Hepatocyte (in vitro differentiated cells): ENCODE results near the gene RNF19B. TPM values are rescaled to one million over a fixed set of nuclear protein-coding genes. Genes with fewer than 3 reads are reported as not detected.

Experiments used
- DNase-seq: peaks from one replicate; pipeline ENCODE4 v3.0.0-alpha.2; 2016; ENCODE audit warnings: low spot score
- H2AFZ ChIP-seq: fragments of 200-600 bp; sonication (generic); 2 replicates; pipeline ENCODE4 v1.6.0; 2016; ENCODE audit warnings: antibody characterized with exemption, mild to moderate bottlenecking
- H3K27ac ChIP-seq: fragments of 200-600 bp; sonication (generic); 2 replicates; pipeline ENCODE4 v1.5.1; 2016; ENCODE audit warnings: mild to moderate bottlenecking
- H3K27me3 ChIP-seq: fragments of 200-600 bp; sonication (generic); 2 replicates; pipeline ENCODE4 v1.6.1; 2016
- H3K36me3 ChIP-seq: fragments of 200-600 bp; sonication (generic); replicated peaks from 2 replicates; pipeline ENCODE4 v1.5.1; 2016; ENCODE audit warnings: low read depth; ENCODE audit not compliant: insufficient read depth
- H3K4me1 ChIP-seq: fragments of 200-600 bp; sonication (generic); 2 replicates; pipeline ENCODE4 v1.5.1; 2016; ENCODE audit warnings: mild to moderate bottlenecking, moderate library complexity; ENCODE audit not compliant: insufficient read depth
- H3K4me2 ChIP-seq: fragments of 200-600 bp; sonication (generic); 2 replicates; pipeline ENCODE4 v1.6.0; 2016
- H3K4me3 ChIP-seq: fragments of 200-600 bp; sonication (generic); 2 replicates; pipeline ENCODE4 v1.5.1; 2016; ENCODE audit warnings: mild to moderate bottlenecking
- H3K79me2 ChIP-seq: fragments of 200-600 bp; sonication (generic); 2 replicates; pipeline ENCODE4 v1.6.0; 2017; ENCODE audit warnings: mild to moderate bottlenecking
- H3K9me2 ChIP-seq: fragments of 200-600 bp; sonication (generic); replicated peaks from 2 replicates; pipeline ENCODE4 v1.6.0; 2017; ENCODE audit warnings: mild to moderate bottlenecking; ENCODE audit not compliant: insufficient read depth
- H3K9me3 ChIP-seq: fragments of 200-600 bp; sonication (generic); 2 replicates; pipeline ENCODE4 v1.5.1; 2016; ENCODE audit warnings: low read depth, mild to moderate bottlenecking
- H4K20me1 ChIP-seq: fragments of 200-600 bp; sonication (generic); 2 replicates; pipeline ENCODE4 v1.6.0; 2016; ENCODE audit warnings: mild to moderate bottlenecking; ENCODE audit not compliant: insufficient read depth, poor library complexity, severe bottlenecking
- CTCF ChIP-seq: fragments of 200-600 bp; sonication (generic); IDR thresholded peaks from 2 replicates; pipeline ENCODE4 v1.5.1; 2016; ENCODE audit warnings: antibody characterized with exemption, mild to moderate bottlenecking; ENCODE audit not compliant: poor library complexity
- EZH2 ChIP-seq: fragments of 200-600 bp; sonication (generic); IDR thresholded peaks from 2 replicates; pipeline ENCODE4 v1.6.1; 2016; ENCODE audit warnings: antibody characterized with exemption, mild to moderate bottlenecking, borderline replicate concordance
- EZH2phosphoT487 ChIP-seq: fragments of 200-600 bp; sonication (generic); IDR thresholded peaks from one replicate; pipeline ENCODE4 v1.6.1; 2018; ENCODE audit warnings: antibody characterized with exemption, mild to moderate bottlenecking, low read depth, moderate library complexity; ENCODE audit not compliant: unreplicated experiment, severe bottlenecking
- WGBS: methylation state at CpG from one replicate; pipeline ENCODE4 v1.1.6; 2016; ENCODE audit warnings: low lambda C conversion rate; ENCODE audit errors: missing lambda C conversion rate; 5-methylcytosine and 5-hydroxymethylcytosine counted together
- polyA plus RNA-seq: library from polyadenylated mRNA; unstranded; fragments of >200 nt; fragmentation: Nextera tagmentation; extraction: Ambion mirVana; gene quantifications from 2 replicates; pipeline ENCODE4 v1.2.1, GENCODE V29; 2016
- total RNA-seq: library from RNA; depleted of rRNA; stranded (reverse); fragments of >200 nt; gene quantifications from 2 replicates; pipeline ENCODE4 v1.2.3, GENCODE V29; 2014

Gene RNF19B
- total and polyA plus RNA-seq, 2 experiments from 2014 or later = 15.5 to 16.1 TPM

- WGBS = 95% methylated on average over 9 of the region's 9 CpGs
- Histone ChIP-seq H4K20me1 (no peaks in the 10 kb centered on the region), H3K27me3 (no peaks in the 10 kb centered on the region), H2AFZ (no peak overlapping the region), H3K4me1 (peaks cover 12% of the 10 kb centered on the region), H3K9me2 (no peaks in the 10 kb centered on the region), H3K79me2 (no peaks in the 10 kb centered on the region), H3K4me2 (no peak overlapping the region), H3K4me3 (no peak overlapping the region), H3K36me3 (no peaks in the 10 kb centered on the region), H3K27ac (no peak overlapping the region), H3K9me3 (no peaks in the 10 kb centered on the region)
- no peak for TF ChIP-seq EZH2
- no peak for TF ChIP-seq EZH2phosphoT487
- no peak for TF ChIP-seq CTCF
- DNase-seq = no peak
These were observed 66.6 kb downstream of the RNF19B start for GRCh38 chr1:32898056-32898455.

- H3K36me3 ChIP-seq = no peaks in the 10 kb centered on the region
- TF ChIP-seq EZH2 (no peak), CTCF (no peak), EZH2phosphoT487 (no peak)
- H3K4me1 ChIP-seq = peaks cover 12% of the 10 kb centered on the region
- DNase-seq = no peak
- H4K20me1 ChIP-seq = no peaks in the 10 kb centered on the region
- H3K79me2 ChIP-seq = no peaks in the 10 kb centered on the region
- H3K9me2 ChIP-seq = no peaks in the 10 kb centered on the region
- WGBS = 71% methylated on average over 11 of the region's 11 CpGs
- H3K27me3 ChIP-seq = no peaks in the 10 kb centered on the region
- H3K4me3 ChIP-seq = no peak overlapping the region
- no peak overlapping the region for H3K27ac ChIP-seq
- no peak overlapping the region for H3K4me2 ChIP-seq
- H2AFZ ChIP-seq = no peak overlapping the region
- H3K9me3 ChIP-seq = no peaks in the 10 kb centered on the region
These were observed 67.2 kb downstream of the RNF19B start for GRCh38 chr1:32897082-32898049.

GRCh38 chr1:32896451-32896850, 68.2 kb downstream of the RNF19B start:
- H3K27ac ChIP-seq = no peak overlapping the region
- H3K9me2 ChIP-seq = no peaks in the 10 kb centered on the region
- H3K27me3 ChIP-seq = peaks cover 6% of the 10 kb centered on the region
- WGBS = 84% methylated on average over 5 of the region's 5 CpGs
- DNase-seq = no peak
- H3K4me3 ChIP-seq = no peak overlapping the region
- no peak overlapping the region for H2AFZ ChIP-seq
- peaks cover 8% of the 10 kb centered on the region for H3K4me1 ChIP-seq
- no peak overlapping the region for H3K4me2 ChIP-seq
- H3K9me3 ChIP-seq = no peaks in the 10 kb centered on the region
- H4K20me1 ChIP-seq = no peaks in the 10 kb centered on the region
- no peaks in the 10 kb centered on the region for H3K36me3 ChIP-seq
- H3K79me2 ChIP-seq = no peaks in the 10 kb centered on the region
- TF ChIP-seq EZH2phosphoT487 = no peak
- TF ChIP-seq CTCF = no peak
- TF ChIP-seq EZH2 = no peak
